HL-60 (cell line): ENCODE results near the gene GLYR1.

Source experiments
- DNase-seq, 2 experiments: peaks; one replicate each; pipeline ENCODE4 v3.0.0-alpha.2; 2010 to 2020; ENCODE audit warnings: low read depth in 1 of 2, low spot score in 1 of 2
- H3K27ac ChIP-seq: fragments of 250-450 bp; sonication (Bioruptor Pico); replicated peaks from 2 replicates; pipeline ENCODE4 v1.5.1; 2020; ENCODE audit warnings: mild to moderate bottlenecking, moderate library complexity
- H3K27me3 ChIP-seq: fragments of 250-450 bp; sonication (Bioruptor Pico); 2 replicates; pipeline ENCODE4 v1.5.1; 2021; ENCODE audit warnings: mild to moderate bottlenecking, moderate library complexity; ENCODE audit not compliant: insufficient read depth, poor library complexity, severe bottlenecking
- H3K4me3 ChIP-seq: replicated peaks from 2 replicates; pipeline ENCODE4 v1.5.1; 2011; ENCODE audit warnings: mild to moderate bottlenecking, control low read depth, low read length; ENCODE audit not compliant: insufficient read depth
- CTCF ChIP-seq: IDR thresholded peaks from one replicate; pipeline ENCODE4 v1.5.1; 2011; ENCODE audit warnings: low read length, control low read depth, inconsistent platforms; ENCODE audit not compliant: insufficient read depth
- GABPA ChIP-seq: IDR thresholded peaks from 2 replicates; pipeline ENCODE4 v1.6.1; 2012; ENCODE audit warnings: low read depth
- POLR2AphosphoS5 ChIP-seq: IDR thresholded peaks from 2 replicates; pipeline ENCODE4 v1.6.1; 2012; ENCODE audit warnings: low read depth
- REST ChIP-seq: IDR thresholded peaks from 2 replicates; pipeline ENCODE4 v1.6.1; 2012; ENCODE audit warnings: low read depth; ENCODE audit not compliant: insufficient replicate concordance
- SPI1 ChIP-seq: IDR thresholded peaks from 2 replicates; pipeline ENCODE4 v1.6.1; 2012; ENCODE audit warnings: low read depth, mild to moderate bottlenecking, borderline replicate concordance

GLYR1 gene

GRCh38 chr16:4866586-4866985 is 19.5 kb upstream of the GLYR1 start:
- no peak for TF ChIP-seq CTCF
- TF ChIP-seq REST, result no peak
- no peak for TF ChIP-seq GABPA
- no peak for TF ChIP-seq POLR2AphosphoS5
- TF ChIP-seq SPI1, result no peak
- H3K27ac ChIP-seq, result no peak overlapping the region
- no peak for DNase-seq

GRCh38 chr16:4865231-4865860 is 18.3 kb upstream of the GLYR1 start:
- Histone ChIP-seq H3K27ac (no peak overlapping the region), H3K4me3 (no peak overlapping the region), H3K27me3 (no peaks in the 10 kb centered on the region)
- no peak for TF ChIP-seq REST
- no peak for TF ChIP-seq POLR2AphosphoS5
- no peak for TF ChIP-seq CTCF
- no peak for TF ChIP-seq GABPA
- TF ChIP-seq SPI1, result no peak
- DNase-seq, result no peak

More at GRCh38 chr16:4866586-4866985, 19.5 kb upstream of the GLYR1 start:
- no peak overlapping the region for H3K4me3 ChIP-seq
- no peaks in the 10 kb centered on the region for H3K27me3 ChIP-seq

GRCh38 chr16:4864728-4865127 is 17.6 kb upstream of the GLYR1 start:
- no peak for TF ChIP-seq SPI1
- TF ChIP-seq REST, result no peak
- no peak for TF ChIP-seq POLR2AphosphoS5
- TF ChIP-seq CTCF, result no peak
- TF ChIP-seq GABPA, result no peak
- Histone ChIP-seq H3K4me3 (no peak overlapping the region), H3K27me3 (no peaks in the 10 kb centered on the region), H3K27ac (no peak overlapping the region)
- no peak for DNase-seq
